Upper lobe of left lung (tissue), 4 donors: Measurements from ENCODE around the gene LIAS.

Experiments
- CTCF ChIP-seq, 6 experiments: fragments of 450-650 bp in 4 of 6; fragments of 200-600 bp in 2 of 6; sonication (generic) in 2 of 6; IDR thresholded peaks; one replicate each; pipeline ENCODE4 v1.5.1; 2016 to 2019; ENCODE audit warnings: antibody characterized with exemption in 6 of 6
- EP300 ChIP-seq, 4 donors: sonication (generic); formaldehyde crosslinking; IDR thresholded peaks; one replicate each; pipeline ENCODE4 v1.5.1; 2017; ENCODE audit warnings: antibody characterized with exemption in 4 of 4, control low read depth in 2 of 4
- POLR2A ChIP-seq, 4 donors: fragments of 450-650 bp; IDR thresholded peaks; one replicate each; pipeline ENCODE4 v1.5.1; 2016 to 2017; ENCODE audit warnings: antibody characterized with exemption in 4 of 4, mild to moderate bottlenecking in 2 of 4
- POLR2AphosphoS5 ChIP-seq, 2 donors: sonication (generic); formaldehyde crosslinking; IDR thresholded peaks; one replicate each; pipeline ENCODE4 v1.5.1; 2017; ENCODE audit warnings: antibody characterized with exemption in 2 of 2

GRCh38 chr4:39521253-39521919, 62.5 kb downstream of the LIAS start:
- TF ChIP-seq EP300 (IDR thresholded peaks at IDR 0.05) = no peak
- no peak for TF ChIP-seq POLR2A (IDR thresholded peaks at IDR 0.05)
- no peak for TF ChIP-seq CTCF (IDR thresholded peaks at IDR 0.05)
- TF ChIP-seq POLR2AphosphoS5 (IDR thresholded peaks at IDR 0.05) = no peak
